Activated CD4-positive, alpha-beta T cell treated with anti-CD3 and anti-CD28 coated beads for 48 hours (primary cell): ENCODE data around the gene GNA15.
"Not testable (repeated sequence)": the region's sequence is repeated elsewhere in the genome, so short reads cannot be mapped to it uniquely, and the experiment has no call there.

ENCODE experiments used
- DNase-seq: peaks from one replicate; pipeline ENCODE4 v3.0.0-alpha.2; 2020

GNA15 gene

GRCh38 chr19:3192684-3193083 is 56.9 kb downstream of the GNA15 start:
- no peak for DNase-seq

- DNase-seq = no peak
These were observed 57.6 kb downstream of the GNA15 start for GRCh38 chr19:3193256-3194105.

- no peak for DNase-seq
These were observed 58.6 kb downstream of the GNA15 start for GRCh38 chr19:3194106-3195087.

- DNase-seq = no peak
These were observed 60.5 kb downstream of the GNA15 start for GRCh38 chr19:3196064-3196932.

GRCh38 chr19:3196933-3197205 is 61.0 kb downstream of the GNA15 start:
- DNase-seq = no peak

GRCh38 chr19:3198901-3199700 is 63.3 kb downstream of the GNA15 start:
- DNase-seq = no peak

- DNase-seq = no peak
These were observed 65.4 kb downstream of the GNA15 start for GRCh38 chr19:3201072-3201700.

- DNase-seq = no peak
These were observed 66.1 kb downstream of the GNA15 start for GRCh38 chr19:3201911-3202310.

- no peak for DNase-seq
These were observed 66.5 kb downstream of the GNA15 start for GRCh38 chr19:3202346-3202745.

- not testable (repeated sequence) for DNase-seq
These were observed 67.1 kb downstream of the GNA15 start for GRCh38 chr19:3202895-3203294.

- DNase-seq = no peak
These were observed 68.2 kb downstream of the GNA15 start for GRCh38 chr19:3203805-3204645.

GRCh38 chr19:3204646-3205275 is 68.9 kb downstream of the GNA15 start:
- DNase-seq = no peak

GRCh38 chr19:3206216-3206953 is 70.6 kb downstream of the GNA15 start:
- DNase-seq = no peak

- no peak for DNase-seq
These were observed 71.8 kb downstream of the GNA15 start for GRCh38 chr19:3207461-3208242.

GRCh38 chr19:3208317-3209207 is 72.7 kb downstream of the GNA15 start:
- DNase-seq = no peak

- DNase-seq = peak; percentile 83
These were observed 74.6 kb downstream of the GNA15 start for GRCh38 chr19:3210347-3211017.

- DNase-seq = no peak
These were observed 75.4 kb downstream of the GNA15 start for GRCh38 chr19:3211191-3211590.
